Cortex of kidney (tissue), 1 donor: Measurements from ENCODE around the gene MCCC1.
"Not testable (repeated sequence)": the region's sequence is repeated elsewhere in the genome, so short reads cannot be mapped to it uniquely, and the experiment has no call there.

Experiments used
- DNase-seq: peaks from one replicate; lab custom pipeline; 2025; lab: John Stamatoyannopoulos, UW

MCCC1 gene

DNA sequence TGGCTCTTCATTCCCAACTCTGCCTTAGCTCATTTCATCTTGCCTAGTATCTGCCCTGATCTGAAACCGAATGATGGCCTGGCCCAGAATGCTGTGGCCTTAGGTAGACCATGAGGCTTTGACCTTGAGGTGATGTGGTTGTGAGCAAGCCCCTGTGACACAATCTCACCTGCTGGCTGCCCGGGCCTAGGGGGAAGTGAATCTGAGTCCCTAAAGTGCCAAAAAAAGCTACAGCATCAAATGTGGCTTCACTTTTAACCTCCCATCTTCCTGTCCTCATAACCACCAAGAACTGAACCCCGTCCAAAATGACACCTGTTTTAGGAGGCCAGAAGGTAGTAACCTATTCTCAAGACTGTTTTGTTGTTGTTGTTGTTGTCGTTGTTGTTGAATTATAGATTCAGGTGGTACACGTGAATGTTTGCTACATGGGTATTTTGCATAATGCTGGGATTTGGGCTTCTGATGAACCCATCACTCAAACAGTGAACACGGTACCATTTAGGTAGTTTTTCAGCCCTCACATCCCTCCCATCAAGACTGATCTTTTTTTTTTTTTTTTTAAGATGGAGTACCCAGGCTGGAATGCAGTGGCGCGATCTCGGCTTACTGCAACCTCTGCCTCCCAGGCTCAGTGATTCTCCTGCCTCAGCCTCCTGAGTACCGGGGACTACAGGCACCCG lies 54.6 kb downstream of the MCCC1 start:
- no peak for DNase-seq

- DNase-seq: no peak
Observed at GRCh38 chr3:183038757-183039156, 60.5 kb downstream of the MCCC1 start.

GRCh38 chr3:183038221-183038620 lies 61.1 kb downstream of the MCCC1 start:
- DNase-seq: no peak

GRCh38 chr3:183033746-183034145 lies 65.5 kb downstream of the MCCC1 start:
- DNase-seq: no peak

DNA sequence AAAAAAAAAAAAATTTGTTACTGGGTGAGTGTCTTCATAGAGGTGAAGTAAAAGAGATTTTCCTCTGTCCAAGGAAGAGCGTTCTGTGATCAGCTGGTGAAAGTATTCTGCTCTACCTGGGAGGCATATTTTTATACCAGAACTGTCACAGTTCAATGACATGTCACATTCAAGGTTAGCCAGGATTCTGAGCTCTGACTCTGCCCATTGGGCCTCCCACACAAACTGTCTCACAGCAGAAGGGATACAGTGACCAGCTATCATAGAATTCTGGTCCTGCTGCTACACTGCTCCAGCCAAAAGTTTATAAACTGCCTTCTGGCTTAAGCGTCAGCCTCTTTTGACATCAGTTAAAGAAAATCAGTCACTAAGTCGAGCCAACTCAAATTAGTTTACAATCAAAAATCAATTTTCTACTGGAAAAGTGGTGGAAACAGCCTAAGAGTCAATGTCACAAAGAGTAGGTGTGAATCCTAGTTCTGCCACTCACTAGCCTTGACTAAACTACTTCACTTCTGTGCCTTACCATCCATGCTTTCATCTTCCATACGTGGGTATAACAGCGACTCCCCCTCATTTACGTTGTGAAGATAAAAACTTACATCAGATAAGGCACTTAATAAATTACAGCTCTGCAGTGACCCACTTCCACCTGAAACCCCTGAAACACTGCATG lies 66.3 kb downstream of the MCCC1 start:
- DNase-seq: no peak

GRCh38 chr3:183031826-183032225 lies 67.5 kb downstream of the MCCC1 start:
- no peak for DNase-seq

DNA sequence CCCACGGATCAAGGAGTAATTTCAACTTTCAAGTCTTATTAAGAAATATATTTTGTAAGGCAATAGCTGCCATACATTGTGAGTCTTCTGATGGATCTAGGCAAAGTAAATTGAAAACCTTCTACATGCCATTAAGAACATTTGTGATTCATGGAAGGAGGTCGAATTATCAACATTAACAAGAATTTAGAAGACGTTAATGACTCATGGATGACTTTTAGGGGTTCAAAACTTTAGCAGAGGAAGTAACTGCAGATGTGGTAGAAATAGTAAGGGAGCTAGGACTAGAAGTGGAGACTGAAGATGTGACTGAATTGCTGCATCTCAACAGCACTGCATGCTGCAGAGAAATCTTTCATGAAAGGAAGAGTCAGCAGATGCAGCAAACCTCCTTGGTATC lies 70.9 kb downstream of the MCCC1 start:
- no peak for DNase-seq

GRCh38 chr3:183027276-183027675 lies 72.0 kb downstream of the MCCC1 start:
- no peak for DNase-seq

DNA sequence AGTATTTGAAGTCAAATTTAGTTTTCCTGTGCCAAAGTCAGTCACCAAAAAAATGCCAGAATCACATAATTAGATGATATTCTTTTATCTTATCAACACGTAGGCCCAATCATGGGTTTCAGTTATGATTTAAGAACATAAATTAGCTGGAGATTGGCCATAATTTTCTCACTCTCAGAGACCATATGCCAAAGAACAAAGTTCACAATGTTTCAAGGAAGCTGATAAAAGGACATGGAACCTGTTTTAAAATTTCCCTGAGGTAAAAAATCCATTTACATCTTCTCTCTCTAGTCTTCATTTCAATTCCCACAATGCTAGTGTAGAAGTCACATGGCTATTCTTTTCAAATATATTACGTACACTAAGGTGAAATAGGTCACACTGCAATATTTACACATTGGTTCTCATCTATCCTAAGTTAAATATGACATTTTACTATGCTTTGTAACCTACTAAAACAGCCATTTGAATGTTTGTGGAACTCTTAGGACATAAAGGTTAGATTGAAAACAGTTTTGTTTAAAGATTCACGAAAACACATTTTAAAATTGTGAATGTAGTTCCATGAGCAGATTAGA lies 76.3 kb downstream of the MCCC1 start:
- DNase-seq: no peak

DNA sequence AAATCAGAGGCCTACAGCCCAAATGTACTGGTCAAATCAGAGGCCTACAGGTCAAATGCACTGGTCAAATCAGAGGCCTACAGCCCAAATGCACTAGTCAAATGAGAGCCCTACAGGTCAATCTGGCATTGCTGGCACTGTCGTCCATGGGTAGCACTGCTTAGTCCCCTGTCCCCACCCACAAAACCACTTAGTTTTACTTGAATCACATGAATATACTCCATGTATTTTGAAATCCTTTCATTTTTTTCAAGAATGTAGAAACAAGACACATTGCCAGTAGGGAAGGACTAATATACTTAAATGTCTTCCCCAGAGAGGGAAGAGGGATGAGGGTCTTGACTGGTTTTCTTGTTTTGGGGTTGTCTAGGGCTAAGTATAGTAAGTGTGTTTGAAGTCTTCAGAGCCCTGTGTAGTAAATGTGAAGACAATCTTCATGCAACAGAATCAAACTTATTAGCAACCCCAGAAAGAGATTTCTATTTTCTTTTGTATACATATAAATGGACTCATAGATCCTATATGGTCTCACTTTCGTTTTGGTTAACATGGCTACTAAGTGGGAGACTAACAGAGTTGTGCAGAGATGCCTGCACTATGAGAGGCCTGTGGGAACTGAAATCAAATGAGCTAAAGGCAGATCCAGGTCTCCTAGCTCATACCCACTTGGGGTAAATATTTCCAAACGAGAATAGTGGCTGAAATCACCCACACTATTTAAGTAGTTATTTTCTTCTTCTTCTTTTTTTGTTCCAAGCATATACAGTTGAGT lies 80.7 kb downstream of the MCCC1 start:
- DNase-seq: no peak

- no peak for DNase-seq
Observed at GRCh38 chr3:183015185-183015584, 84.1 kb downstream of the MCCC1 start.

GRCh38 chr3:183013856-183014255 lies 85.4 kb downstream of the MCCC1 start:
- DNase-seq: no peak

- no peak for DNase-seq
Observed at GRCh38 chr3:183013074-183013473, 86.2 kb downstream of the MCCC1 start.

DNA sequence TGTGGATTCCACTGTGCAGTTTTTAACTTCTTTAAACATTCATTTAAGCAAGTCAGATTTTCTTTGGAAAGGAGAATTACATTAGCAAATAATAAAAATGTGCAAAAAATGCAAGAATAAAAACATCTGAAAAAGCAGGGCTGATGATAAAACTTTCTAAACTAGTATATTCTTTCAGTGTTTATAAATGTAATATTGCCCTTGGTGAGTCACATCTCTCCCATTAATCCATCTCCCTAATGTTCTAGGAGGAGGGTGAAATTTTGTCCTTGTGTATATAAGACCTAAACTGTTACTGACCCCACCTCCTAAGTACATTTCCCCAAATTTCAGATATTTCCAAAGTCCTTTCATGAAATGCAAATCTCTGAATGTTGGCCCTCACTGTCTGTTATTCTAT lies 90.5 kb downstream of the MCCC1 start:
- no peak for DNase-seq

- no peak for DNase-seq
Observed at GRCh38 chr3:183008303-183008702, 91.0 kb downstream of the MCCC1 start.

- no peak for DNase-seq
Observed at GRCh38 chr3:183006396-183007002, 92.8 kb downstream of the MCCC1 start.

- DNase-seq: no peak
Observed at GRCh38 chr3:182999767-183000166, 99.5 kb downstream of the MCCC1 start.

GRCh38 chr3:182993486-182994201 lies 105.7 kb downstream of the MCCC1 start:
- DNase-seq: not testable (repeated sequence)

- DNase-seq: no peak
Observed at GRCh38 chr3:182989566-182989965, 109.7 kb downstream of the MCCC1 start.

DNA sequence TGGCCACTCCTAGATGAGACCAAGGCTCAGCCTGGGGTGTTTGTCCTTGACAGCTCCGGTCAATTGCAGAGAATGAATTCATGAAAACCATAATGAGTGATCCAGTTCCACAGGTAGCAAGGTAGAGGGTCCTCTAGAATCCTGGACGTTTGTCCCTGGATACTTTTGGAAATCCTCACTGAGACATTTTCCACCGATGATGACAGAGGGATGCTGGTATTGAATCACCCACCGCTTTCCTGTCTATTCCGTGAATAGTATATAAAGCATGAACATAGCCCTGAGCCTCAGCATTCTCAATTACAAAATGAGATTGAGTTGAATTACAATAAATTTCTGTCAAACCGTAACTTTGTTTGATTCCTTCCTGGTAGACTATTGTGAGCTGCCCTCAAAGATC lies 113.3 kb downstream of the MCCC1 start:
- no peak for DNase-seq

- no peak for DNase-seq
Observed at GRCh38 chr3:182983876-182984275, 115.4 kb downstream of the MCCC1 start.

DNA sequence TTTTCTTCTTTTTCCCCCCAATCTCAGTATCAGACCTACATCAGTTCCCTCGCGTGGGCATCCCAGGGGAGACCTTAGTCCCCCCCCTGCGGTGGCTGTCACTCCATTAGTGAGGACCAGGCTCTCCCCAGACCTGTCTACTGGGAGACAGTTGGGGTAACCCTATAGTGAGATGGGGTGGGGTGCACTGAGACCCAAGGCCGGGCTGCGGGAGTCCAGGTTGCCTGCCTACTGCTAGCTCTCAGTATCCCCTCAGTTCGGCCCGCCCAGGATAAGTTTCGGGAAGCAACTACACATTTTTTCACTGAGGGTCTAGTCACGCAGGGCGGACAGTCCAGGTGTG lies 118.3 kb downstream of the MCCC1 start:
- no peak for DNase-seq
